Measurements from ENCODE around the gene PRUNE2.

DNA sequence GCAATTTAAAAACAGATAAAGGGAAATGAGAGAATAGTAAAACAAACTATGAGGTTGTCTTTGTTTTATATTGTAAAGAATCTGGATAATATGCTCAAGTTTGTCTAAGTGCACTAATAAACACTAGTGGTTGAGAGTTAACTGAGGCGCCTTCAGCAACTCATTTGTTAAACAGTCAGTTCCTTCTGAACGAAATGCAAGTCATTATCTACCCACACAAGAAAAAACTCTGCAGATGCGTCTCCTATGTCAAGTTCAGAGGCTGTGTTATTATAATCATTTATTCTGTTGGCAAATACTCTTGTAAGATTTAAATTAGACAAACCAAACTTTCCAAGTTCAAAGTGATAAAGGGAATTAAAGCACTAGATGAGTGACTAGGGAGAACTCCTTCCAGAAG, 162.0 kb downstream of the PRUNE2 start:
- no peak for TF ChIP-seq SIN3A (IDR thresholded peaks at IDR 0.05; ENCODE audit: borderline replicate concordance, insufficient read depth, low read length)
- TF ChIP-seq, protein P1, sequence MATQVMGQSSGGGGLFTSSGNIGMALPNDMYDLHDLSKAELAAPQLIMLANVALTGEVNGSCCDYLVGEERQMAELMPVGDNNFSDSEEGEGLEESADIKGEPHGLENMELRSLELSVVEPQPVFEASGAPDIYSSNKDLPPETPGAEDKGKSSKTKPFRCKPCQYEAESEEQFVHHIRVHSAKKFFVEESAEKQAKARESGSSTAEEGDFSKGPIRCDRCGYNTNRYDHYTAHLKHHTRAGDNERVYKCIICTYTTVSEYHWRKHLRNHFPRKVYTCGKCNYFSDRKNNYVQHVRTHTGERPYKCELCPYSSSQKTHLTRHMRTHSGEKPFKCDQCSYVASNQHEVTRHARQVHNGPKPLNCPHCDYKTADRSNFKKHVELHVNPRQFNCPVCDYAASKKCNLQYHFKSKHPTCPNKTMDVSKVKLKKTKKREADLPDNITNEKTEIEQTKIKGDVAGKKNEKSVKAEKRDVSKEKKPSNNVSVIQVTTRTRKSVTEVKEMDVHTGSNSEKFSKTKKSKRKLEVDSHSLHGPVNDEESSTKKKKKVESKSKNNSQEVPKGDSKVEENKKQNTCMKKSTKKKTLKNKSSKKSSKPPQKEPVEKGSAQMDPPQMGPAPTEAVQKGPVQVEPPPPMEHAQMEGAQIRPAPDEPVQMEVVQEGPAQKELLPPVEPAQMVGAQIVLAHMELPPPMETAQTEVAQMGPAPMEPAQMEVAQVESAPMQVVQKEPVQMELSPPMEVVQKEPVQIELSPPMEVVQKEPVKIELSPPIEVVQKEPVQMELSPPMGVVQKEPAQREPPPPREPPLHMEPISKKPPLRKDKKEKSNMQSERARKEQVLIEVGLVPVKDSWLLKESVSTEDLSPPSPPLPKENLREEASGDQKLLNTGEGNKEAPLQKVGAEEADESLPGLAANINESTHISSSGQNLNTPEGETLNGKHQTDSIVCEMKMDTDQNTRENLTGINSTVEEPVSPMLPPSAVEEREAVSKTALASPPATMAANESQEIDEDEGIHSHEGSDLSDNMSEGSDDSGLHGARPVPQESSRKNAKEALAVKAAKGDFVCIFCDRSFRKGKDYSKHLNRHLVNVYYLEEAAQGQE (IDR thresholded peaks at IDR 0.05; ENCODE audit: insufficient read depth in 1 of 2, low read depth in 2 of 2, low read length in 2 of 2): no peak
- TF ChIP-seq POLR2AphosphoS5 (IDR thresholded peaks at IDR 0.05; ENCODE audit: low read depth, low read length): no peak
- no peak for TF ChIP-seq TAF1 (IDR thresholded peaks at IDR 0.05; ENCODE audit: borderline replicate concordance, insufficient read depth, low read length)
- no peak for TF ChIP-seq FOXP2 (optimal IDR thresholded peaks at IDR 0.05; ENCODE audit: borderline replicate concordance, extremely low read depth, extremely low read length, insufficient read depth)
